NB4 (cell line): Measurements from ENCODE around the gene CREB3L1.

Source experiments
- DNase-seq: peaks from one replicate; pipeline ENCODE4 v3.0.0; 2010; ENCODE audit warnings: low read depth
- H3K4me3 ChIP-seq: one replicate; pipeline ENCODE4 v1.5.1; 2011; ENCODE audit warnings: mild to moderate bottlenecking, low read depth, low read length, moderate library complexity
- CTCF ChIP-seq: IDR thresholded peaks from one replicate; pipeline ENCODE4 v1.5.1; 2012; ENCODE audit warnings: low read depth, low read length
- MAX ChIP-seq: IDR thresholded peaks from 2 replicates; pipeline ENCODE4 v1.6.1; 2011; ENCODE audit warnings: low read depth, low read length
- MYC ChIP-seq: IDR thresholded peaks from 2 replicates; pipeline ENCODE4 v1.6.1; 2011; ENCODE audit warnings: low read depth, low read length
- POLR2A ChIP-seq: IDR thresholded peaks from 2 replicates; pipeline ENCODE4 v1.6.1; 2011; ENCODE audit warnings: mild to moderate bottlenecking; ENCODE audit not compliant: insufficient read length; ENCODE audit errors: extremely low read depth

Gene CREB3L1

GRCh38 chr11:46362156-46363030 lies 84.9 kb downstream of the CREB3L1 start:
- DNase-seq: peak; percentile 23
- TF ChIP-seq MYC: no peak
- no peak for TF ChIP-seq CTCF
- no peak for TF ChIP-seq POLR2A
- TF ChIP-seq MAX: no peak
- peak overlapping the region; percentile 78 for H3K4me3 ChIP-seq

GRCh38 chr11:46363031-46363407 lies 85.6 kb downstream of the CREB3L1 start:
- TF ChIP-seq CTCF: no peak
- no peak for TF ChIP-seq POLR2A
- TF ChIP-seq MYC: no peak
- TF ChIP-seq MAX: peak; percentile 42; the same call in 1 of the 2 replicates
- DNase-seq: peak; percentile 78
- H3K4me3 ChIP-seq: peak overlapping the region; percentile 78

GRCh38 chr11:46363455-46364005 lies 86.1 kb downstream of the CREB3L1 start:
- H3K4me3 ChIP-seq: no peak overlapping the region
- TF ChIP-seq MAX (no peak), CTCF (no peak), POLR2A (no peak), MYC (no peak)
- peak; percentile 32 for DNase-seq

GRCh38 chr11:46364056-46364455 lies 86.6 kb downstream of the CREB3L1 start:
- DNase-seq: no peak
- H3K4me3 ChIP-seq: no peak overlapping the region
- no peak for TF ChIP-seq MYC
- no peak for TF ChIP-seq POLR2A
- TF ChIP-seq CTCF: no peak
- TF ChIP-seq MAX: no peak

- no peak for DNase-seq
- H3K4me3 ChIP-seq: no peak overlapping the region
- no peak for TF ChIP-seq MYC
- no peak for TF ChIP-seq CTCF
- no peak for TF ChIP-seq MAX
- no peak for TF ChIP-seq POLR2A
Observed at GRCh38 chr11:46364791-46365190, 87.3 kb downstream of the CREB3L1 start.
